Measurements from ENCODE around the gene ASB18.

Gene ASB18

DNA sequence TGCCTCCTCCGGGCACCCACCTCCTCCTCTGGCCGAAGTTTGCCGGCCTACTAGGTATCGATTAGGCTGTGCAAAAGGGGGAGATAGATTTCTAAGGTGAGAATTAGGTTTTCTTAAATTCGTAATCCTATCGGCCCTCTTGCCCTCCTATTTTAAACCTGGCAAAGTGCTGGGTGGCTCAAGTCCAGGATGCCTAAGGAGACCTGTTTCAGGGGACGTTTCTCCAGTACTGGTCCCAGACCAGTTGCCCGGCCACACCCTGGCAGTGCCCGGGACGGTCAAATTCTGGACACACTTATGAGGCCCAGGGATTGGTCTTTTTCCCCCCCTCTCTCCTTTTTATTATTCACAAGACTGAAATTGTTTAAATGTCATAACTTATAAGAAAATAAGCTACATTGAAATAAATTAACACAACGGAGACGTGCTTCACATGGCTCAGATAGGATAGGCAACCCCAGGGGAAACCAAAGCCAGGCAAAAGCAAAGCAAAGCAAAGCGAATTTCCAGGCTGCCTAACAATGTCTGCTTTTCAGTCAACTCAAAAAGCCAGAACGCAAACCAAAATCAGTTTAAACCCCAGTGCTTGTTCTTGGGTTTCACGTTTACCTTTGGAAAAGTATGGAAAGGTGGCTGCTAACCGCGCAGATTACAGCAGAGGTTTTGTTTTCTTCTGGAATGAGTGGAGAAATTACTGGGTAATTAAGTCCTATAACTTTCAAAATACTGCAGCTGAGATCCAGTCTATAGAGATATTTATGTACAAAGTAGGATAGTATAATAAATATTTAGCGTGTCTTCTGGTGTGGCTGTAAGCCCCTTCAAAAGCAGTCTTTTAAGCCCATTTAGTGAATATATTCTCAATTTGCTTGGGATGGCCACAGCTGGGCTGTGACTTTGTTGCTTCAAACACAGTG is 99.0 kb downstream of the ASB18 start:
- Histone ChIP-seq H3K9me3 (ENCODE audit: control insufficient read depth, insufficient read depth, low read length) (no peaks in the 10 kb centered on the region; the same call in 1 of the 2 replicates), H3K27me3 (ENCODE audit: control insufficient read depth, low read length) (no peaks in the 10 kb centered on the region), H4K20me1 (ENCODE audit: control insufficient read depth, insufficient read depth, low read depth, low read length) (no peaks in the 10 kb centered on the region), H3K4me3 (ENCODE audit: low read length) (no peak overlapping the region), H3K4me1 (ENCODE audit: control insufficient read depth, low read length) (no peaks in the 10 kb centered on the region), H3K36me3 (ENCODE audit: control insufficient read depth, low read length) (no peaks in the 10 kb centered on the region), H3K4me2 (ENCODE audit: low read length) (no peak overlapping the region), H3K9me2 (replicated peaks; ENCODE audit: control insufficient read depth, low read length) (no peaks in the 10 kb centered on the region), H3F3A (ENCODE audit: control insufficient read depth, insufficient read depth) (no peaks in the 10 kb centered on the region), H3K27ac (ENCODE audit: low read depth, low read length) (no peak overlapping the region), H3K79me2 (ENCODE audit: control insufficient read depth, low read length) (no peaks in the 10 kb centered on the region)
- TF ChIP-seq, protein P1, sequence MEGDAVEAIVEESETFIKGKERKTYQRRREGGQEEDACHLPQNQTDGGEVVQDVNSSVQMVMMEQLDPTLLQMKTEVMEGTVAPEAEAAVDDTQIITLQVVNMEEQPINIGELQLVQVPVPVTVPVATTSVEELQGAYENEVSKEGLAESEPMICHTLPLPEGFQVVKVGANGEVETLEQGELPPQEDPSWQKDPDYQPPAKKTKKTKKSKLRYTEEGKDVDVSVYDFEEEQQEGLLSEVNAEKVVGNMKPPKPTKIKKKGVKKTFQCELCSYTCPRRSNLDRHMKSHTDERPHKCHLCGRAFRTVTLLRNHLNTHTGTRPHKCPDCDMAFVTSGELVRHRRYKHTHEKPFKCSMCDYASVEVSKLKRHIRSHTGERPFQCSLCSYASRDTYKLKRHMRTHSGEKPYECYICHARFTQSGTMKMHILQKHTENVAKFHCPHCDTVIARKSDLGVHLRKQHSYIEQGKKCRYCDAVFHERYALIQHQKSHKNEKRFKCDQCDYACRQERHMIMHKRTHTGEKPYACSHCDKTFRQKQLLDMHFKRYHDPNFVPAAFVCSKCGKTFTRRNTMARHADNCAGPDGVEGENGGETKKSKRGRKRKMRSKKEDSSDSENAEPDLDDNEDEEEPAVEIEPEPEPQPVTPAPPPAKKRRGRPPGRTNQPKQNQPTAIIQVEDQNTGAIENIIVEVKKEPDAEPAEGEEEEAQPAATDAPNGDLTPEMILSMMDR (IDR thresholded peaks at IDR 0.05; ENCODE audit: low read depth, low read length, poor library complexity, severe bottlenecking): no peak
- no peak for TF ChIP-seq EZH2phosphoT487 (IDR thresholded peaks at IDR 0.05; ENCODE audit: borderline replicate concordance, low read length)

DNA sequence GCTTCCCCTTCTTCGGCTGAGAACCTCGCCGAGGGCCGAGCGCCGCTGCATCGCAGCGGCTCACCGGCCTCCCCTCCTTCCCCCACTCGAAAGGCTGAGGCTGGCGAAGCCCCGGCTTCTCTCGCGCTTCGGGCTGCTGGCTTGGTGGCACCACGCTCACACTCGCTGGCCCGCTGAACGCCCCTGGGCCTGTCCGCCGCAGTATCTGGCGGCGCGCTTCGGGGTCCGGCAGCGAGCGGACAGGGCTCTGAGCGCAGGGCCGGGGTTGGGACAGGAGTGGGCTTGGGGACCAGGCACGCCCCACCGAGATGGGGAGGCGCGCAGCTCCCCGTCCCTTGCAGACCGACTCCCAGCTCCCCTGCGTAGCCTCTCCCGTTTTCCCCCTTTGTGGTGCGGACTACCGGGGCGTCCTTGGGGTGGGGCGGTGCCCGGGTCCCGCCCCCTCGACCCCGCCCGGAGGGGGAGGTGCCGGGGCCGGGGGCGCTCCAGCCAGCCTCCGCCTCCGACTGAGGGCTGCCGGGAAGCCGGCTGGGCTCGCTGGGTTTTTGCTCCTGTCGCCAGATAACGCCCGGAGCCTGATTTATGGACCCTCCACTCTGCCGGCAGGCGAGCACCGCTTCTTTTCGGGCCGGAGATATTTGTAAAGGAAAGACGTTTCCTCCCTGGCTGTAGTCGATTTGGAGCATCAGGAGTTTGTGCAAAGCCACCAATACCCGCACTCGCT is 99.8 kb downstream of the ASB18 start:
- Histone ChIP-seq H3K4me1 (ENCODE audit: control insufficient read depth, low read length) (no peaks in the 10 kb centered on the region), H4K20me1 (ENCODE audit: control insufficient read depth, insufficient read depth, low read depth, low read length) (no peaks in the 10 kb centered on the region), H3K4me3 (ENCODE audit: low read length) (no peak overlapping the region), H3F3A (ENCODE audit: control insufficient read depth, insufficient read depth) (no peaks in the 10 kb centered on the region), H3K9me2 (replicated peaks; ENCODE audit: control insufficient read depth, low read length) (no peaks in the 10 kb centered on the region), H3K27me3 (ENCODE audit: control insufficient read depth, low read length) (no peaks in the 10 kb centered on the region), H3K27ac (ENCODE audit: low read depth, low read length) (no peak overlapping the region), H3K79me2 (ENCODE audit: control insufficient read depth, low read length) (no peaks in the 10 kb centered on the region), H3K36me3 (ENCODE audit: control insufficient read depth, low read length) (no peaks in the 10 kb centered on the region), H3K9me3 (ENCODE audit: control insufficient read depth, insufficient read depth, low read length) (no peaks in the 10 kb centered on the region; the same call in 1 of the 2 replicates), H3K4me2 (ENCODE audit: low read length) (no peak overlapping the region)
- TF ChIP-seq EZH2phosphoT487 (IDR thresholded peaks at IDR 0.05; ENCODE audit: borderline replicate concordance, low read length): no peak
- TF ChIP-seq, protein P1 (IDR thresholded peaks at IDR 0.05; ENCODE audit: low read depth, low read length, poor library complexity, severe bottlenecking): no peak

DNA sequence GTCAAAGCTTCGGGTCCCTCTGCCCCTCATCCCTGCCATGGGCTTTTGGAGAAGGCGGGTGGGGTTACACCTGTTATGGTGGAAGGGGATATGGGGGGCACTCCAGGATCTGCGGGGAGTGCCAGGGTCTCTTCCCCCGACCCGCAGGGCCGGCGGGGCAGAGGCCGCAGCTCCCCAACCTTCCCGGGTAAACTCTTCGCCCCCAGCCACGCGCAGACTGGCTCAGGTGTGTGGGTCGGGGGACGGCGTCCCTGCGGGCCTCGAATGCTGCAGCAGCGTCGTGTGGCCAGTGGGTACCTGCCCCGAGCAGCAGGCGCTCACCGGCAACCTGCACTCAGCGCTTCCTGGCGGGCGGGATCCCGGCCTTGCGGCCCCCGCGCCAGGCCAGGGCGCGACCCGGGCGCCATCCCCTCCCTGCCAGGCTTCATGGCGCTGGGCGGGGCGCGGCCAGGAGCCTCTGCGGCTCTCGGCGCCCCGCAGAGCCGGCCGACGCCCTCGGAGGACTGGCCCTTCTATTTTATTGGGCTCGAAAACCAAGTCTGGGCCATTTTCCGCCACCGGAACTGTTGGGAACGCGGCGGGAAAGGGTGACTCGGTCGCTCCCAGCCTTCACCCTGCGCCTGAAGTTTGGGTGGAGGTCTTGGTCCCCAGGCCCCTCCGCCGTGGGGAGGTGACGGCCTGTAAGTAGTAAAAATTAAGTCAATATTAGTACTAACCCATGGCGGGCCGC is 100.6 kb downstream of the ASB18 start:
- no peaks in the 10 kb centered on the region for H4K20me1 ChIP-seq (ENCODE audit: control insufficient read depth, insufficient read depth, low read depth, low read length)
- H3F3A ChIP-seq (ENCODE audit: control insufficient read depth, insufficient read depth): no peaks in the 10 kb centered on the region
- H3K36me3 ChIP-seq (ENCODE audit: control insufficient read depth, low read length): no peaks in the 10 kb centered on the region
- H3K4me3 ChIP-seq (ENCODE audit: low read length): no peak overlapping the region
- no peak for TF ChIP-seq EZH2phosphoT487 (IDR thresholded peaks at IDR 0.05; ENCODE audit: borderline replicate concordance, low read length)
- TF ChIP-seq, protein P1 (IDR thresholded peaks at IDR 0.05; ENCODE audit: low read depth, low read length, poor library complexity, severe bottlenecking): no peak
- H3K27me3 ChIP-seq (ENCODE audit: control insufficient read depth, low read length): no peaks in the 10 kb centered on the region
- no peaks in the 10 kb centered on the region; the same call in 1 of the 2 replicates for H3K9me3 ChIP-seq (ENCODE audit: control insufficient read depth, insufficient read depth, low read length)
- no peak overlapping the region for H3K4me2 ChIP-seq (ENCODE audit: low read length)
- no peaks in the 10 kb centered on the region for H3K9me2 ChIP-seq (replicated peaks; ENCODE audit: control insufficient read depth, low read length)
- H3K4me1 ChIP-seq (ENCODE audit: control insufficient read depth, low read length): no peaks in the 10 kb centered on the region
- no peaks in the 10 kb centered on the region for H3K79me2 ChIP-seq (ENCODE audit: control insufficient read depth, low read length)
- no peak overlapping the region for H3K27ac ChIP-seq (ENCODE audit: low read depth, low read length)
